CD14-positive monocyte (primary cell): Measurements from ENCODE around the gene ABCG2. TPM values are rescaled to one million over a fixed set of nuclear protein-coding genes. Genes with fewer than 3 reads are reported as not detected.
A peak's percentile ranks its signal among the peaks of the same experiment; 100 is the strongest.

ENCODE experiments used
- DNase-seq, 3 donors: peaks; one replicate each; pipeline ENCODE4 v3.0.0-alpha.2; 2011 to 2022
- H2AFZ ChIP-seq: 2 replicates; pipeline ENCODE4 v1.6.0; 2012; ENCODE audit warnings: mild to moderate bottlenecking, low read depth, low read length, inconsistent platforms; ENCODE audit not compliant: insufficient read depth, poor library complexity, severe bottlenecking
- H3K27ac ChIP-seq, 2 donors: 1 replicate in 1 of 2; 2 replicates in 1 of 2; pipeline ENCODE4 v1.5.1; 2012 to 2013; ENCODE audit warnings: low read length in 2 of 2, control low read depth in 1 of 2, inconsistent platforms in 1 of 2, low read depth in 1 of 2, mild to moderate bottlenecking in 1 of 2
- H3K27me3 ChIP-seq, 2 donors: one replicate each; pipeline versions ENCODE4 v1.6.0 to v1.6.1; 2011 to 2013; ENCODE audit warnings: low read length in 2 of 2; ENCODE audit not compliant: control insufficient read depth in 2 of 2, insufficient read depth in 2 of 2
- H3K36me3 ChIP-seq, 2 donors: replicated peaks in 1 of 2; 1 replicate in 1 of 2; 2 replicates in 1 of 2; pipeline versions ENCODE4 v1.5.1 to v1.6.1; 2012 to 2013; ENCODE audit warnings: low read length in 2 of 2, control low read depth in 1 of 2, inconsistent platforms in 1 of 2, mild to moderate bottlenecking in 1 of 2; ENCODE audit not compliant: insufficient read depth in 2 of 2, control insufficient read depth in 1 of 2
- H3K4me1 ChIP-seq, 2 donors: 1 replicate in 1 of 2; 2 replicates in 1 of 2; pipeline versions ENCODE4 v1.5.1 to v1.6.1; 2012 to 2013; ENCODE audit warnings: low read length in 2 of 2, control low read depth in 1 of 2, inconsistent platforms in 1 of 2, mild to moderate bottlenecking in 1 of 2, moderate library complexity in 1 of 2; ENCODE audit not compliant: insufficient read depth in 2 of 2, control insufficient read depth in 1 of 2
- H3K4me2 ChIP-seq: replicated peaks from 2 replicates; pipeline ENCODE3; 2012; ENCODE audit warnings: low read length, moderate library complexity, mild to moderate bottlenecking; ENCODE audit not compliant: poor library complexity, severe bottlenecking; ENCODE audit errors: extremely low read depth
- H3K4me3 ChIP-seq, 3 experiments: fragments of 200-600 bp in 1 of 3; sonication (generic) in 1 of 3; replicated peaks in 1 of 3; 1 replicate in 2 of 3; 2 replicates in 1 of 3; pipeline ENCODE4 v1.5.1; 2011 to 2013; ENCODE audit warnings: low read length in 3 of 3, mild to moderate bottlenecking in 3 of 3, control low read depth in 2 of 3, low read depth in 2 of 3, inconsistent platforms in 1 of 3, moderate library complexity in 1 of 3
- H3K79me2 ChIP-seq: 2 replicates; pipeline ENCODE4 v1.6.0; 2012; ENCODE audit warnings: mild to moderate bottlenecking, control low read depth, inconsistent platforms, low read length, moderate library complexity; ENCODE audit not compliant: insufficient read depth
- H3K9ac ChIP-seq: 2 replicates; pipeline ENCODE4 v1.6.0; 2017; ENCODE audit warnings: low read length, mild to moderate bottlenecking; ENCODE audit not compliant: insufficient read depth, poor library complexity, severe bottlenecking
- H3K9me3 ChIP-seq, 2 donors: replicated peaks in 1 of 2; 1 replicate in 1 of 2; 2 replicates in 1 of 2; pipeline versions ENCODE4 v1.5.1 to v1.6.1; 2012 to 2013; ENCODE audit warnings: low read length in 2 of 2, control low read depth in 1 of 2; ENCODE audit not compliant: control insufficient read depth in 1 of 2, insufficient read depth in 1 of 2
- H4K20me1 ChIP-seq: 2 replicates; pipeline ENCODE4 v1.6.0; 2012; ENCODE audit warnings: mild to moderate bottlenecking, low read length, control low read depth, moderate library complexity; ENCODE audit not compliant: insufficient read depth
- H3K27ac Mint-ChIP-seq, 7 donors: one replicate each; pipeline ENCODE4 v1.8.0; 2020; ENCODE audit warnings: mild to moderate bottlenecking in 7 of 7, mixed read lengths in 7 of 7, moderate library complexity in 6 of 7, inconsistent platforms in 2 of 7
- H3K27me3 Mint-ChIP-seq, 3 donors: one replicate each; pipeline ENCODE4 v1.8.0; 2021 to 2022; ENCODE audit warnings: low read depth in 3 of 3, mild to moderate bottlenecking in 3 of 3, mixed read lengths in 3 of 3, moderate library complexity in 3 of 3, inconsistent platforms in 1 of 3
- H3K36me3 Mint-ChIP-seq, 2 donors: one replicate each; pipeline ENCODE4 v1.8.0; 2020; ENCODE audit warnings: mixed read lengths in 2 of 2, inconsistent platforms in 1 of 2, mild to moderate bottlenecking in 1 of 2
- H3K4me1 Mint-ChIP-seq: one replicate; pipeline ENCODE4 v1.8.0; 2020; ENCODE audit warnings: mild to moderate bottlenecking, mixed read lengths
- H3K4me3 Mint-ChIP-seq, 2 donors: one replicate each; pipeline ENCODE4 v1.8.0; 2020; ENCODE audit warnings: mild to moderate bottlenecking in 2 of 2, mixed read lengths in 2 of 2, moderate library complexity in 1 of 2
- H3K9me3 Mint-ChIP-seq, 7 donors: one replicate each; pipeline ENCODE4 v1.8.0; 2020 to 2022; ENCODE audit warnings: mixed read lengths in 7 of 7, mild to moderate bottlenecking in 6 of 7, moderate library complexity in 6 of 7, inconsistent platforms in 2 of 7
- CTCF ChIP-seq: fragments of 200-600 bp; IDR thresholded peaks from one replicate; pipeline ENCODE4 v1.8.0; 2022; ENCODE audit warnings: antibody characterized with exemption, mild to moderate bottlenecking
- WGBS: methylation state at CpG from one replicate; pipeline ENCODE4 v1.1.5; 2013; ENCODE audit warnings: missing lambda C conversion rate; ENCODE audit not compliant: insufficient coverage; 5-methylcytosine and 5-hydroxymethylcytosine counted together
- intact Hi-C, 2 donors: fragments of 100-400 bp; cut with micrococcal nuclease; formaldehyde crosslinking; loops; one replicate each; pipeline versions ENCODE4 v1.15.0 to v1.15.1; 2023
- polyA plus RNA-seq, 3 donors: library from polyadenylated mRNA; depleted of rRNA in 1 of 3; unstranded in 2 of 3; stranded (reverse) in 1 of 3; fragments of 300-500 nt in 2 of 3; fragments of >200 nt in 1 of 3; fragmentation: Illumina TruSeq in 2 of 3; gene quantifications; 1 replicate in 2 of 3; 2 replicates in 1 of 3; pipeline ENCODE4 v1.2.3, GENCODE V29; 2012 to 2021

ABCG2 gene
- polyA plus RNA-seq, 3 donors, result not detected

GRCh38 chr4:88146891-88147290 lies 11.5 kb downstream of the ABCG2 start:
- Mint-ChIP-seq H3K27ac (peak overlapping the region in 1 of 7 donors; percentile 53), H3K4me1 (no peaks in the 10 kb centered on the region), H3K9me3 (no peaks in the 10 kb centered on the region), H3K36me3 (no peaks in the 10 kb centered on the region), H3K4me3 (no peak overlapping the region), H3K27me3 (peaks cover 1 to 4% (median 3%) of the 10 kb centered on the region in 3 donors)
- H3K9ac ChIP-seq, result no peak overlapping the region
- H3K36me3 ChIP-seq, result no peaks in the 10 kb centered on the region
- no peak for DNase-seq
- no peaks in the 10 kb centered on the region for H4K20me1 ChIP-seq
- no peaks in the 10 kb centered on the region for H3K4me1 ChIP-seq
- H3K27ac ChIP-seq, result no peak overlapping the region
- TF ChIP-seq CTCF, result no peak
- no peaks in the 10 kb centered on the region for H3K79me2 ChIP-seq
- no peak overlapping the region for H3K4me2 ChIP-seq
- H3K4me3 ChIP-seq, result no peak overlapping the region
- intact Hi-C loops, result no loop called here
- H2AFZ ChIP-seq, result no peak overlapping the region
- H3K9me3 ChIP-seq, result no peaks in the 10 kb centered on the region
- H3K27me3 ChIP-seq, result no peaks in the 10 kb centered on the region

- Histone ChIP-seq H3K4me3 (no peak overlapping the region), H3K27me3 (no peaks in the 10 kb centered on the region), H3K27ac (no peak overlapping the region), H3K79me2 (no peaks in the 10 kb centered on the region), H3K9me3 (no peaks in the 10 kb centered on the region), H4K20me1 (no peaks in the 10 kb centered on the region), H2AFZ (no peak overlapping the region), H3K36me3 (no peaks in the 10 kb centered on the region), H3K9ac (no peak overlapping the region), H3K4me2 (no peak overlapping the region), H3K4me1 (no peaks in the 10 kb centered on the region)
- Mint-ChIP-seq H3K36me3 (no peaks in the 10 kb centered on the region), H3K27ac (no peak overlapping the region), H3K9me3 (no peaks in the 10 kb centered on the region), H3K4me3 (no peak overlapping the region), H3K4me1 (no peaks in the 10 kb centered on the region), H3K27me3 (peaks cover 0 to 4% (median 3%) of the 10 kb centered on the region in 3 donors)
- no CpG with 5 or more reads among the region's 3 CpGs for WGBS
- intact Hi-C loops, result no loop called here
- TF ChIP-seq CTCF, result no peak
- no peak for DNase-seq
Observed at GRCh38 chr4:88144866-88145300, 13.6 kb downstream of the ABCG2 start.
